ENCODE results near the gene SERPING1. TPM values are rescaled to one million over a fixed set of nuclear protein-coding genes. Genes with fewer than 3 reads are reported as not detected.

SERPING1 gene
- polyA plus RNA-seq, 3 donors: 133 to 161 (median 138) TPM

- DNase-seq (ENCODE audit: extremely low read depth in 1 of 11, low read depth in 9 of 11, low spot score in 4 of 11): no peak
These were observed 24.8 kb downstream of the SERPING1 start for GRCh38 chr11:57622263-57622662.

- DNase-seq (ENCODE audit: extremely low read depth in 1 of 11, low read depth in 9 of 11, low spot score in 4 of 11): no peak
These were observed 27.4 kb downstream of the SERPING1 start for GRCh38 chr11:57624864-57625263.

DNA sequence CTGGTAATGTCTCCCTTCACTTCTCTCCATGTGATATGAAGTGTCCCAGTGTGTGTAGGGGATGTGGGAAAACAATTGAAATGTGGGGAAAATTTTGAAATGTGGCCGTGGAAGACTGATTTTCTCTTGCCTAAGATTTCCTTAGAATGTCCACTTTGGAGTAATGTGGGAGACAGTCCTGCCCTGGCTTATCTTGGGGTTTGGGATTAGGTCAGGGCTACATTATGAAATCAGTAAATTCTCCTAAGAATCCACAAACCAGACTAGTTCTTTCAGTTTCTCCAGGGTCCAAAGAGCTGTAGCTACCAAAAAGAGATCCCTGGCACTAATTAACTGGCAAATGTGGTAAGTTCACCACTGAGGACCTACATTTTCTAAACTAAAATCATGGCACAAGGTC lies 29.4 kb downstream of the SERPING1 start:
- no peak for DNase-seq (ENCODE audit: extremely low read depth in 1 of 11, low read depth in 9 of 11, low spot score in 4 of 11)

DNA sequence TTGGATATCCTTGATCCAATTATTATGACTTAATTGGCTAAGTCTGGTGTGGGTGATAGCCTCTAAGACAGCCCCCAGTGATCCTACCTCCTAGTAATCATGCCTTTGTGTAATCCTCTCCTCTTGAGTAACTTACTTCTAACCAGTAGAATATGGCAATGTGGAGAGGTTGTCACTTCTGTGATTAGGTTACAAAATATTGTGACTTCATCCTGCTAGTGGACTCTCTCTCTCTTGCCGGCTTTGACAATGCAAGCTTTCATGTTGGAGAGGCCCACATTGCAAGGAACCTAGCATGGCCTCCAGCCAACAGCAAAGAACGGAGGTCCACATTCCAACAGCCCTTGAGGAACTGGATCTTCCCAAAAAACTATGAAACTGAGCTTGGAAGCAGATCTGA lies 32.7 kb downstream of the SERPING1 start:
- DNase-seq (ENCODE audit: extremely low read depth in 1 of 11, low read depth in 9 of 11, low spot score in 4 of 11): no peak

- no peak for DNase-seq (ENCODE audit: extremely low read depth in 1 of 11, low read depth in 9 of 11, low spot score in 4 of 11)
These were observed 34.6 kb downstream of the SERPING1 start for GRCh38 chr11:57632116-57632515.

GRCh38 chr11:57633394-57634070 lies 36.0 kb downstream of the SERPING1 start:
- DNase-seq (ENCODE audit: extremely low read depth in 1 of 11, low read depth in 9 of 11, low spot score in 4 of 11): no peak

DNA sequence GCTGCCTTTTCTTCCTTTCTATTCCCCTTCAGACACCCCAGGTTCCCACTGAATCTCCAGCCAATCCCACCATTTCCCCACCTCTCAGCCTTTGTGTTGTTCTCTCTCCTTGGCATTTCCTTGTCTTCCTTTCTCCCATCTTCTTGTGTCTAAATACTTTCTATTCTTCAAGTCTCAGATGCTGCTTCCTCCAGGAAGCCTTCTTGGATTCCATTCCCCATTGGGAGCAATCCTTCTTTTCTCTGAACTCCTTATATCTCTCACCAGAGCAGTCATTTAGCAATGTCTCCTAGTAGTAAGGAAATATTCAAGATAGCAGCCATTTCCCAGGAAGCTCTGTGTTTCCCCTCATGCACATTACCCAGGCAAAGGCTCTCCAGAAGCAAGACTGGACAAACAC lies 36.8 kb downstream of the SERPING1 start:
- DNase-seq (ENCODE audit: extremely low read depth in 1 of 11, low read depth in 9 of 11, low spot score in 4 of 11): no peak

DNA sequence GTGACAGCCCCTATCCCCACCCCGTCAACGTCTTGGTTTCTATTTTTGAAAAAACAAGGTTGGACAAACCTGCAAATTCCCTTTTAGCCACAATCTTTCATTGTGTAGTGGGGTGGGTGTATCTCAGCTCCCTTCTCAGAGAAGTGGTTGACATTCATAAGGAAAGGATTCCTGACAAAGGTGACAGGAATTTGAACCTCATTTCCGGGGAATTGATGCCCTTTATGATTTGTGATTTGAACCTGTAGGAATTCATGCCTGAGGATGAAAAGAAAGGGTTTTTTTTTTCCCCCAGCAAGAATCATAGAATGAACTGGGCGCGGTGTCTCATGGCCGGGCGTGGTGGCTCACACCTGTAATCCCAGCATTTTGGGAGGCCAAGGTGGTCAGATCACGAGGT lies 37.8 kb downstream of the SERPING1 start:
- DNase-seq (ENCODE audit: extremely low read depth in 1 of 11, low read depth in 9 of 11, low spot score in 4 of 11): no peak

GRCh38 chr11:57637626-57638004 lies 40.1 kb downstream of the SERPING1 start:
- no peak for DNase-seq (ENCODE audit: extremely low read depth in 1 of 11, low read depth in 9 of 11, low spot score in 4 of 11)

DNA sequence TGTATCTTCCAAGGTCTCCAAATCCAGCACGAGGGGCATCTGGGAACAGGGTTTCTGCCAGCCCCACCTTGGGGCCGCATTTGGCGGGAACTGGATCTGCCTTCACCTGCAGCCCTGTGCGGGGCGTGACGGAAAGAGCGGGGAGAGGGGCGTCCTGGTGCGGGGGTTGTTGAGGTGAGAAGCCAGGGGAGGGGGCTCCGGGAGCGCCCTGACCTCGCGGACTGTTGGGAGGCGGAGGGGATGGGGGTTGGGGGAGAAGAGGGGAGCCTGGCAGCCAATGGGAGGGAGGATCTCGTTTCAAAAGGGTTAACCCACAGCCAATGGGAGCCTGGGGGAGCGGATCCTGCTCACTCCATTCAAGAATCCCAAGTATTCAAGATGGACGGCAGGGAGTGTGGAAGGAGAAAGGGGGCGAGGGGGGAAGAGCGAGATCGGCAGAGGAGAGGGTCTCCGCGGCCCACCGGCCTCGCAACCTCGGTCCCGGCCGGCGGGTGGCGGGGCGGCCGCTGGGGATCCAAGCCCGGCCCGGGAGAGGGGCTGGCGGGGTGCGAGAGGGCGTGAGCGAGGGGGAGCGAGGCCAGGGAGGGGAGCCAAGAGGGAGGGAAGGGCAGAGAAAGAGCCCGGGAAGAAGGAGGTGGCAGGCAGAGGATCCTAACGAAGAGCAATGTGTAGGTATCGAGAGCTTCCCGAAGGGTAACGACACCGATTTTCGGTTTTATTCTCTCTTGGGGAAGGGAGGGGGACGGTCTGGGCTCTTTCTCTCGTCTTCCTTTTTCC lies 40.7 kb downstream of the SERPING1 start:
- DNase-seq (ENCODE audit: extremely low read depth in 1 of 11, low read depth in 9 of 11, low spot score in 4 of 11): peak in 10 of 11 donors; percentile 78 to 94 (median 88)

DNA sequence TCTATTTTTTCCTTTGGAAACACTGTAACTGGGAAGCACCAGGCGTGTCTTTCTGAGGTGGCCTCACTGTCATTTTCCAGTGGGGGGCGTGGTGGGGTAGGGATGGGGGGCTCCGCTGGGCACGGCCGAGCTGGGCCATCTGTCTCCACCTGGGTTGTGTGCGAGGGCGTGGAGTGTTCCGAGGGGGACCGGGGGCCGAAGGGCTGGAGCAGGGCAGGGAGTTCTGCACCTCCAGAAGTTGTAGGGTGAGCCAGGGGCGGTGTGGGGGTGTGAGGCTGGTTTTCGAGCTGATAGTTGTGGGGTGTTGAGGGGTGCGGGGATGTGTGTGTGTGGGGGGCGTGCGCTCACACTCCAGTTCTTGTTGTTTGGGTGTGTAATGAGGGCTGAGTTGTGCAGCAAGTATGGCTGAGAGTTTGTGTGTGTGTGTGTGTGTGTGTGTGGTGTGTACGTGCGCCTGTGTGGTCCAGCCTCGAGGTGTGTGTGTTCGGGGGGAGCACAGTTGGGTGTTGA lies 41.4 kb downstream of the SERPING1 start:
- no peak for DNase-seq (ENCODE audit: extremely low read depth in 1 of 11, low read depth in 9 of 11, low spot score in 4 of 11)

DNA sequence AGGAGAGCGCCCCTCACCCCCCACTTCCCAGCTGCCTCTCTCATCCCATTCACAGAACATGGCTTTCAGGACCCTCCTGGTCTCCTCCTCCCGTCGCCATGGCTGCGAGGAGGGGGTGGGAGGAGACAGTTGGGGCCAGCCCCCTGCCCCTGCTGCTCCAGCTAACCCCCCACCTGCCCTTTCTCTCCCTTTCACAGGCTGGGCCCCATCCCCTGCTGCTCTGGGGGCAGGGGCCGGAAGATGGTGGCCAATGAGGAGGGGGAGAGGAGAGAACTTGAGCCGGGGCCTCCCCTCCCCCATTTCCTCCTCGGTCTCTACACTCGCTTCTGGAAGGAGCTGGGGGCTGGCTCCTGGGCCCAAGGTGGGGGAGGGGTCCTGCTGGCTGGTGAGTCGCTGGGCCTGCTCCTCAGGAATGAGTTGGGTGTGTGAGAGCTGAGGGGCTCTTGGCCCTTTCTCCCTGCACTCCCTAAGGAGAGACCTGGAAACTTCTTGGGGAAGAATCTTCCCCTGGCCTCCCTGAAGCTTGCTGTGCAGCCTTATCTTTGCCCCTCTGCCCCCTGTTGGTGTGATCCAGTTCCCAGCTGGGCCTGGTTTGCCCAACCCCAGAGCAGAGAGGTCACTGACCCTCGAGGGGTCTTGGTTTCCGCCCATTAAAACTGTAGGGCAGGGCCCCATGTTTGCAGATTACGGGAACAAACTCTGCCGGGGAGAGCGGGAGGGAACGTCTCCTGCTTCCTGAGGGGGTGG lies 42.0 kb downstream of the SERPING1 start:
- DNase-seq (ENCODE audit: extremely low read depth in 1 of 11, low read depth in 9 of 11, low spot score in 4 of 11): peak in 10 of 11 donors; percentile 87 to 95 (median 92)

GRCh38 chr11:57640068-57640800 lies 42.7 kb downstream of the SERPING1 start:
- no peak for DNase-seq (ENCODE audit: extremely low read depth in 1 of 11, low read depth in 9 of 11, low spot score in 4 of 11)

GRCh38 chr11:57641011-57641807 lies 43.7 kb downstream of the SERPING1 start:
- DNase-seq (ENCODE audit: extremely low read depth in 1 of 11, low read depth in 9 of 11, low spot score in 4 of 11): no peak

GRCh38 chr11:57643802-57644201 lies 46.3 kb downstream of the SERPING1 start:
- no peak for DNase-seq (ENCODE audit: extremely low read depth in 1 of 11, low read depth in 9 of 11, low spot score in 4 of 11)

DNA sequence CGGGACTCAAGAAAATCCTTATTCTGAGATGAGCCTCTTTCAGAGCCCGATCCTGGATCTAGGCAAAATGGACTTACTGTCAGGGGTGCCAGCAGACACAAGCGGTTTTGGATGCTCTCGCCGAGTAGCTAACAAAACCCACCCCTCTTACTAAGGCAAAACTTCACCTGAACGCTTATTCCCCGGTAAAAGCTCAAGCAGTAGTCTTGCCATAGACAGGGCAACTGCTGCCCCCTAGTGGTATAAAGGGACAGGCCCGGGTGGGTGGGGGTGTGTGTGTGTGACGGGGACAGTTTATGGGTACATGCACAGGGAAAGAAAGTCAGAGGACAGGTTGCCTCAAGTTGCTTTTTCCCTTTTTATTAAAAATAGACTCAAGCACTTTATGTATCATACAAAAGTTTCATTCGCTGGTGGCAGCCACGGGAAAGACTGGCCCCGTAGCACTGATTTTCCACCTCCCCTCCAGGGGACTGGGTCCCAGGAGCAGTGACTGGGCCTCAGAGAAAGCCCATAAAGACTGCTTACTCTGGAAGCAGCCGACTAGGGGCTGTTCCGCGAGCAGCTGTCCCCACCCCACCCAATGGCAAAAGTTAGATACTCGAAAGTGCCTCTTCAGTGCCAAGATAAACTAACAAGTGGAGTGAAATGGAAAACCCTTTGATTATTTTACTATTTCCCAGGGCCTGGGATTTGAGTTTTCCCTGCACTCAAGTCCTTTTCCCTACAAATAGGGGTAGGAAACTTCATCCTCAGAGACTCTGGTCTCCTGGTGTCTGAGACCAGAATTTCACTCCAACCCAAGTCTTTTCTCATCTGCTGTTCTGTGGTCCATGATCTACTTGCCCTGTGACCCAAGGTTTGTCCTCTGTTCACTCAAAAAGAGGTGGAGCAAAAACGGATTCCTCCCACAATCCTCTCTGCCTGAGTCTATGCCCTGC lies 47.5 kb downstream of the SERPING1 start:
- DNase-seq (ENCODE audit: extremely low read depth in 1 of 11, low read depth in 9 of 11, low spot score in 4 of 11): peak in 2 of 11 donors; percentile 75 to 76

DNA sequence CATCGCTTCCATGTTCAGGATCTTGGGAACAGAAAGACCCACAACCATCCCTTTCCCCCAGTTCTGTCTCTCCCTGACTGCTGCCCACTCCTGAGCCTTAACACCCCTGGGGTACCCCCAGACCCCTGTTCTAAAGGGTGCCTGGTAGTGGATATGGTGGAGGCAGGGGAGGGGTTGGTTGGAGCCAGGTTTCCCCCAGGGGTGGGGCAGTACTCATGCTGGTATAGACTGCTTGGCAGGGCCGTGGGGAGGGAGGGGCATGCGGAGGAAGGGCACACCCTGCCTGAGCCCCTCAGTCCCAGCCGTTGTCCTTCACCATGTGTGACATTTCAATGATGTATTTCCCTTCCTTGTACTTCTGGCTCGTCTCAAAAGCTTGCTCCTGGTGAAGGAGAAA lies 48.2 kb downstream of the SERPING1 start:
- DNase-seq (ENCODE audit: extremely low read depth in 1 of 11, low read depth in 9 of 11, low spot score in 4 of 11): no peak
